CD4-positive, alpha-beta T cell (primary cell): ENCODE measurements around the gene PTGDR2. TPM values are rescaled to one million over a fixed set of nuclear protein-coding genes. Genes with fewer than 3 reads are reported as not detected.

Experiments
- ATAC-seq: fragments of 200-7000 bp; cut with Tn5 transposase; one replicate; pipeline ENCODE4 v1.10.0; 2022; ENCODE audit warnings: mild to moderate bottlenecking; ENCODE audit not compliant: poor library complexity
- CTCF ChIA-PET: fragments of 350-600 bp; sonication (Branson Sonifier 250); formaldehyde crosslinking; loops from one replicate; lab custom pipeline; 2021; ENCODE audit warnings: antibody characterized with exemption, inconsistent platforms; lab: Charles Lee
- POLR2A ChIA-PET: fragments of 350-600 bp; sonication (Branson Sonifier 250); formaldehyde crosslinking; loops from one replicate; lab custom pipeline; 2021; ENCODE audit warnings: antibody characterized with exemption, inconsistent platforms; lab: Charles Lee
- DNase-seq, 14 experiments: peaks; one replicate each; pipeline ENCODE4 v3.0.0-alpha.2; 2013 to 2020; ENCODE audit warnings: mixed read lengths in 2 of 14
- H3K27ac ChIP-seq, 2 donors: one replicate each; pipeline versions ENCODE4 v1.5.1 to v1.7.0; 2013; ENCODE audit warnings: low read length in 2 of 2, low read depth in 1 of 2, mild to moderate bottlenecking in 1 of 2
- H3K27me3 ChIP-seq, 2 experiments: 1 replicate in 1 of 2; 2 replicates in 1 of 2; pipeline versions ENCODE4 v1.6.1 to v1.7.0; 2013; ENCODE audit warnings: low read length in 2 of 2, control low read depth in 1 of 2, mild to moderate bottlenecking in 1 of 2, moderate library complexity in 1 of 2; ENCODE audit not compliant: insufficient read depth in 2 of 2, control insufficient read depth in 1 of 2
- H3K36me3 ChIP-seq: one replicate; pipeline ENCODE4 v1.6.1; 2013; ENCODE audit warnings: low read length, control low read depth; ENCODE audit not compliant: insufficient read depth
- H3K4me1 ChIP-seq: one replicate; pipeline ENCODE4 v1.6.1; 2013; ENCODE audit warnings: low read length, control low read depth; ENCODE audit not compliant: insufficient read depth
- H3K4me3 ChIP-seq: one replicate; pipeline ENCODE4 v1.5.1; 2013; ENCODE audit warnings: mild to moderate bottlenecking, low read length, moderate library complexity
- H3K9me3 ChIP-seq, 2 experiments: 1 replicate in 1 of 2; 2 replicates in 1 of 2; pipeline versions ENCODE4 v1.6.1 to v1.7.0; 2013; ENCODE audit warnings: low read length in 2 of 2, mild to moderate bottlenecking in 2 of 2, control low read depth in 1 of 2, moderate library complexity in 1 of 2; ENCODE audit not compliant: control insufficient read depth in 1 of 2, insufficient read depth in 1 of 2
- H3K27ac Mint-ChIP-seq: one replicate; pipeline ENCODE4 v1.8.0; 2020; ENCODE audit warnings: mixed read lengths
- H3K27me3 Mint-ChIP-seq: one replicate; pipeline ENCODE4 v1.8.0; 2021; ENCODE audit warnings: mixed read lengths
- H3K36me3 Mint-ChIP-seq: one replicate; pipeline ENCODE4 v1.8.0; 2021; ENCODE audit warnings: low read depth, mixed read lengths
- H3K4me1 Mint-ChIP-seq: one replicate; pipeline ENCODE4 v1.8.0; 2021; ENCODE audit warnings: low read depth, mixed read lengths
- H3K4me3 Mint-ChIP-seq: one replicate; pipeline ENCODE4 v1.8.0; 2020; ENCODE audit warnings: mild to moderate bottlenecking, mixed read lengths
- H3K9me3 Mint-ChIP-seq: one replicate; pipeline ENCODE4 v1.8.0; 2020; ENCODE audit warnings: mixed read lengths
- CTCF ChIP-seq: fragments of 200-600 bp; IDR thresholded peaks from one replicate; pipeline ENCODE4 v1.8.0; 2022; ENCODE audit warnings: antibody characterized with exemption, mild to moderate bottlenecking
- intact Hi-C, 2 experiments: fragments of 100-400 bp; cut with DNase I in 1 of 2; cut with micrococcal nuclease in 1 of 2; formaldehyde crosslinking; loops; one replicate each; pipeline versions ENCODE4 v1.15.1 to v1.9.0; 2023 to 2025; cut with DNase I, micrococcal nuclease
- total RNA-seq, 174 experiments: library from RNA in 2 of 174; stranded (reverse) in 2 of 174; gene quantifications; one replicate each; pipeline ENCODE4 v1.2.3 and lab custom pipeline; 2021 to 2026

PTGDR2 gene
- total RNA-seq, 2 experiments from 2014 or later: 0.36 TPM

DNA sequence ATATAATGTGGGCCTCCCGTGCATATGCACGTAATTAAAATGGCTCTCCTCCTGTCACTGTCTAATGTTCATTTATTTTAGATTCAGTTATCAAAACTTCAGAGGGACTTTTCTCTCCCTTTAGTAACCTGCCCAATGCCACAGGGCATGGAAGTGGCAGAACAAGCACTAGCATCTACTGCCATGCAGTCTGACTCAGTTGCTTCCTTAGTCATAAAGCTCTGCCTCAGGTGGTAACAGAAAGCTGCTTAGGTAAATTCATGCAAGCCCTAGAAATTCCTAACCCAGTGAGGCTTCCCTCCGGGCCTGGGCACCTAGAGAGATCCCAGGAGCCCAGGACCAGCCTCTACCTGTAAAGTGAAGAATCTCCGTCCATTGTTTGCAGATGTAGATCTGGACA lies 41.7 kb upstream of the PTGDR2 start:
- CTCF ChIA-PET: interaction anchor here (1.0 kb wide), 1 partner anchor 66 kb away, joined by 3 read pairs; no protein-coding TSS in a partner anchor
- TF ChIP-seq CTCF: no peak
- POLR2A ChIA-PET: interaction anchor here (1.5 kb wide), 1 partner anchor 9 kb away, joined by 3 read pairs; the partner anchor contains the start of gene PRPF19
- Mint-ChIP-seq H3K27me3 (no peaks in the 10 kb centered on the region), H3K27ac (no peak overlapping the region), H3K9me3 (no peaks in the 10 kb centered on the region), H3K36me3 (peaks cover 97% of the 10 kb centered on the region), H3K4me1 (peaks cover 3% of the 10 kb centered on the region), H3K4me3 (no peak overlapping the region)
- H3K27ac ChIP-seq: no peak overlapping the region
- intact Hi-C loops: no loop called here
- DNase-seq (no peak), ATAC-seq (no peak)
- no peaks in the 10 kb centered on the region for H3K27me3 ChIP-seq
- peaks cover 95% of the 10 kb centered on the region for H3K36me3 ChIP-seq
- peaks cover 3% of the 10 kb centered on the region for H3K4me1 ChIP-seq
- no peak overlapping the region for H3K4me3 ChIP-seq
- no peaks in the 10 kb centered on the region for H3K9me3 ChIP-seq

DNA sequence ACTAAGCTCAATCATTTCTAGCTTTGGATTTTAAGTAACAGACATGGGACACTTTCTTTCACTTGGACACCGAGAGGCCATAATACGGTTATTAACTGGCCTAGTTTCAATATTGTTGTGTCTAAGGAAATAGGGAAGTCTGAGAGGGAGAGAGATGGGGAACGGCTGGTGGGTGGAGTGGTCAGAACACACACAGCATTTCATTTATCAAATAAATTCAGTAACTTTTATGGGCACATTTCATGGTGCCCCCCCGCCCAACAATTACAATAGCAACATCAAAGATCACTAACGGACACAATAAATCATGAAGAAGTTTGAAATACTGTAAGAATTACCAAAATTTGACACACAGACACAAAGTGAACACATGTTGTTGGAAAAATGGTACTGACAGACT lies 39.9 kb upstream of the PTGDR2 start:
- ChIA-PET CTCF (interaction anchor here (1.4 kb wide), 1 partner anchor 65 kb away, joined by 6 read pairs; no protein-coding TSS in a partner anchor), POLR2A (no interaction called here)
- Mint-ChIP-seq H3K4me1 (no peaks in the 10 kb centered on the region), H3K27ac (no peak overlapping the region), H3K9me3 (no peaks in the 10 kb centered on the region), H3K36me3 (peaks cover 97% of the 10 kb centered on the region), H3K27me3 (no peaks in the 10 kb centered on the region), H3K4me3 (no peak overlapping the region)
- ATAC-seq (no peak), DNase-seq (no peak)
- no peaks in the 10 kb centered on the region for H3K27me3 ChIP-seq
- peaks cover 87% of the 10 kb centered on the region for H3K36me3 ChIP-seq
- H3K27ac ChIP-seq: no peak overlapping the region
- no peaks in the 10 kb centered on the region for H3K9me3 ChIP-seq
- intact Hi-C loops: no loop called here
- peaks cover 3% of the 10 kb centered on the region for H3K4me1 ChIP-seq
- no peak overlapping the region for H3K4me3 ChIP-seq
- no peak for TF ChIP-seq CTCF

GRCh38 chr11:60891103-60891741 lies 35.5 kb upstream of the PTGDR2 start:
- CTCF ChIA-PET: interaction anchor here (1.8 kb wide), 1 partner anchor 8 kb away, joined by 4 read pairs; no protein-coding TSS in a partner anchor
- Mint-ChIP-seq H3K9me3 (no peaks in the 10 kb centered on the region), H3K27ac (no peak overlapping the region), H3K36me3 (peaks cover 75% of the 10 kb centered on the region), H3K4me1 (peaks cover 6% of the 10 kb centered on the region), H3K4me3 (no peak overlapping the region), H3K27me3 (no peaks in the 10 kb centered on the region)
- H3K4me3 ChIP-seq: no peak overlapping the region
- no peaks in the 10 kb centered on the region for H3K27me3 ChIP-seq
- no peaks in the 10 kb centered on the region for H3K4me1 ChIP-seq
- H3K36me3 ChIP-seq: peaks cover 56% of the 10 kb centered on the region
- intact Hi-C loops: loop anchor here in 1 of 2 experiments (5.0 kb wide), 1 partner anchor 114 kb away; no protein-coding TSS in a partner anchor
- DNase-seq (no peak), ATAC-seq (no peak)
- no peaks in the 10 kb centered on the region for H3K9me3 ChIP-seq
- no peak overlapping the region for H3K27ac ChIP-seq
- POLR2A ChIA-PET: interaction anchor here (1.4 kb wide), 1 partner anchor 20 kb away, joined by 3 read pairs; no protein-coding TSS in a partner anchor
- TF ChIP-seq CTCF: no peak
